ENCODE measurements around the gene METAP1D. TPM values are rescaled to one million over a fixed set of nuclear protein-coding genes. Genes with fewer than 3 reads are reported as not detected.

The METAP1D gene
- total RNA-seq, 1 donor from 2014 or later, result 5.3 TPM

Other genes starting within 250 kb of the METAP1D start
- 12.1 and 14.9 TPM in 2 replicates for gene SLC25A12, start 105.7 kb upstream of the METAP1D start, total RNA-seq
- 36.8 and 60.2 TPM in 2 replicates for gene HAT1, start 77.5 kb upstream of the METAP1D start, total RNA-seq
- not detected in 2 replicates for gene DLX1, start 85.6 kb downstream of the METAP1D start, total RNA-seq
- gene DLX2, start 102.9 kb downstream of the METAP1D start, total RNA-seq, result not detected in 2 replicates